Activated CD4-positive, CD25-positive, alpha-beta regulatory T cell treated with anti-CD3 and anti-CD28 coated beads, Interleukin-2, amount 50 U/mL, for 24 hours (primary cell): ENCODE data around the gene QTRT2.

Experiments used
- ATAC-seq, 2 donors: fragments of 150-1000 bp; cut with Tn5 transposase; one replicate each; pipeline ENCODE4 v1.10.0; 2021; ENCODE audit warnings: mild to moderate bottlenecking in 1 of 2, moderate library complexity in 1 of 2

Gene QTRT2

GRCh38 chr3:114127517-114127916 lies 71.0 kb downstream of the QTRT2 start:
- no peak for ATAC-seq

- ATAC-seq = peak; percentile 66 to 75
Observed at GRCh38 chr3:114128231-114128630, 71.7 kb downstream of the QTRT2 start.

- ATAC-seq = no peak
Observed at GRCh38 chr3:114128826-114129225, 72.3 kb downstream of the QTRT2 start.

- peak; percentile 75 to 76 for ATAC-seq
Observed at GRCh38 chr3:114132500-114132899, 76.0 kb downstream of the QTRT2 start.

- ATAC-seq = peak; percentile 12 to 30
Observed at GRCh38 chr3:114133947-114134346, 77.4 kb downstream of the QTRT2 start.
